Esophagus squamous epithelium (tissue), 5 donors: Measurements from ENCODE around the gene PLEKHA8. TPM values are rescaled to one million over a fixed set of nuclear protein-coding genes. Genes with fewer than 3 reads are reported as not detected.

Experiments
- DNase-seq: peaks from one replicate; lab custom pipeline; 2025; lab: John Stamatoyannopoulos, UW
- H3K27ac ChIP-seq, 4 donors: fragments of 200-600 bp; sonication (generic); one replicate each; pipeline ENCODE4 v1.5.1; 2016 to 2019; ENCODE audit warnings: mild to moderate bottlenecking in 1 of 4
- H3K27me3 ChIP-seq, 4 donors: fragments of 200-600 bp; sonication (generic); 1 replicate in 3 of 4; 2 replicates in 1 of 4; pipeline versions ENCODE4 v1.5.1 to v1.6.0; 2017 to 2021; ENCODE audit warnings: antibody characterized with exemption in 1 of 4
- H3K36me3 ChIP-seq, 3 donors: fragments of 200-600 bp; sonication (generic); one replicate each; pipeline ENCODE4 v1.5.1; 2016 to 2019
- H3K4me1 ChIP-seq, 3 donors: fragments of 200-600 bp; sonication (generic); one replicate each; pipeline ENCODE4 v1.5.1; 2017 to 2019
- H3K4me3 ChIP-seq, 4 donors: fragments of 200-600 bp; sonication (generic); 1 replicate in 3 of 4; 2 replicates in 1 of 4; pipeline ENCODE4 v1.5.1; 2016 to 2019; ENCODE audit warnings: mild to moderate bottlenecking in 2 of 4, moderate library complexity in 1 of 4
- H3K9me3 ChIP-seq, 3 donors: fragments of 200-600 bp; sonication (generic); one replicate each; pipeline ENCODE4 v1.5.1; 2016 to 2019
- CTCF ChIP-seq, 6 experiments: fragments of 450-650 bp in 4 of 6; fragments of 200-600 bp in 2 of 6; sonication (generic) in 2 of 6; IDR thresholded peaks; one replicate each; pipeline ENCODE4 v1.5.1; 2016 to 2019; ENCODE audit warnings: antibody characterized with exemption in 6 of 6, mild to moderate bottlenecking in 4 of 6, moderate library complexity in 4 of 6
- POLR2A ChIP-seq, 4 donors: fragments of 450-650 bp; IDR thresholded peaks; one replicate each; pipeline ENCODE4 v1.6.1; 2017; ENCODE audit warnings: antibody characterized with exemption in 4 of 4, mild to moderate bottlenecking in 4 of 4, moderate library complexity in 3 of 4
- WGBS, 2 donors: methylation state at CpG; one replicate each; pipeline ENCODE4 v1.1.5; 2018; 5-methylcytosine and 5-hydroxymethylcytosine counted together
- intact Hi-C: fragments of 100-400 bp; cut with DNase I; formaldehyde crosslinking; loops from one replicate; pipeline ENCODE4 v1.15.0; 2022
- small RNA-seq, 4 donors: library from RNA; depleted of rRNA; stranded (forward); fragments of <200 nt; gene quantifications; one replicate each; pipeline ENCODE3, GENCODE V24; 2016
- total RNA-seq, 4 donors: library from RNA; depleted of rRNA; stranded (reverse); fragments of >200 nt; gene quantifications; one replicate each; pipeline ENCODE4 v1.1.0, GENCODE V29; 2016
- donor health status: DM: yes; HTN: yes; CAD: no.

Gene PLEKHA8
- total RNA-seq, 4 donors from 2014 or later = 5.1 to 10.5 (median 5.9) TPM

- 33 to 44% methylated on average over 3 of the region's 3 CpGs for WGBS, 2 donors
- Histone ChIP-seq H3K9me3 (no peaks in the 10 kb centered on the region), H3K4me1 (peaks cover 0 to 69% (median 24%) of the 10 kb centered on the region in 3 donors), H3K27ac (no peak overlapping the region), H3K4me3 (no peak overlapping the region), H3K27me3 (no peaks in the 10 kb centered on the region), H3K36me3 (no peaks in the 10 kb centered on the region)
- intact Hi-C loops = no loop called here
- no peak for TF ChIP-seq POLR2A (IDR thresholded peaks at IDR 0.05)
- TF ChIP-seq CTCF (IDR thresholded peaks at IDR 0.05) = no peak
- DNase-seq = no peak
Measured at GRCh38 chr7:30177965-30178364, 149.8 kb downstream of the PLEKHA8 start.

DNA sequence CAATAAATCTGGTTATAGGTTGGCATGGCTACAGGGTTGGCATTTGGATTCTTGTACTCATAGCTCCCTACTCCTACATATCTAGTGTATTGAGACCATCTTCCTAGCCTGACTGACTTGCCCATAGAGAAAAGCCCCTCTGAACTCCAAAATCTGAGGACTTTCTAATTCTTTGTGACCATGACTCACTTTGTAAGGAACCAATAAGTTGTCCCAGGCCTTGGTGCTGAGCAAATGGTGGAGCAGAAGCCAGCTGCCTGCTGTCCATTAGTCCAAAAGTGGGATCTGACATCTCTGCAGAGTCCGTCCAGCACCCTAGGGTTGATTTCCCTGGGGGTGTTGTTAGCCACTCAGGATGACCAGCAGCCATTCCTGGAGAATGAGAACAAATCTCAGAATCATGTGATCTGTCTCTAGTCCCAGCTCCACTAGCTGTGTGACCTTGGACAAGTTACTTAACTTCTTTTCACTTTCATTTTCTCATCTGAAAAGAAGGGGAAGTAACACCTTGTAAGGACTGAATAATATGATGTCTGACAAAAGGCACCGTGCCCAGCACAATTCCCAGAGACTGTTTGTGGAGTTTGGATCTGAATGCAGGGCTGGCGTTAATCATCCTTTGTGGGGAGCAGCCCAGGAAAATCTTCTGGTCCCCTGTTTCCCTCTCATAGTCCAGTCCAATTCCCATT lies 150.7 kb downstream of the PLEKHA8 start:
- intact Hi-C loops = no loop called here
- peak overlapping the region in 1 of 4 donors; percentile 10 for H3K27ac ChIP-seq
- H3K36me3 ChIP-seq = no peaks in the 10 kb centered on the region
- H3K27me3 ChIP-seq = no peaks in the 10 kb centered on the region
- 23 to 55% methylated on average over 3 of the region's 3 CpGs for WGBS, 2 donors
- peaks cover 0 to 63% (median 15%) of the 10 kb centered on the region in 3 donors for H3K4me1 ChIP-seq
- TF ChIP-seq CTCF (IDR thresholded peaks at IDR 0.05) (no peak), POLR2A (IDR thresholded peaks at IDR 0.05) (no peak)
- no peaks in the 10 kb centered on the region for H3K9me3 ChIP-seq
- DNase-seq = no peak
- H3K4me3 ChIP-seq = no peak overlapping the region

Small RNAs within 50 kb of the gene (small RNA-seq; reads per million reads assigned to genes)
- 0 reads per million in 4 donors for gene RPS27P16

Other genes starting within 250 kb of the PLEKHA8 start
- 1 to 10 TPM in 1 of 4 donors, under 1 TPM in 2, not detected in 1; 0.18 to 1.1 (median 0.61) TPM for gene WIPF3, start 221.9 kb upstream of the PLEKHA8 start, total RNA-seq
- 10 to 100 TPM in 3 of 4 donors, 1 to 10 TPM in 1; 6.3 to 27.8 (median 20.5) TPM for gene SCRN1, start 38.6 kb upstream of the PLEKHA8 start, total RNA-seq
- gene FKBP14, start 1.7 kb upstream of the PLEKHA8 start, total RNA-seq = 1 to 10 TPM; 3.3 to 8.0 (median 7.5) TPM
- gene MTURN, start 106.6 kb downstream of the PLEKHA8 start, total RNA-seq = 10 to 100 TPM; 10.4 to 88.9 (median 18.6) TPM